Kidney epithelial cell (primary cell): ENCODE data around the gene UMAD1. TPM values are rescaled to one million over a fixed set of nuclear protein-coding genes. Genes with fewer than 3 reads are reported as not detected.

Experiments used
- DNase-seq: peaks from one replicate; pipeline ENCODE4 v3.0.0-alpha.2; 2010; ENCODE audit warnings: low read depth
- H3K27me3 ChIP-seq: 2 replicates; pipeline ENCODE4 v1.6.0; 2011; ENCODE audit warnings: low read length; ENCODE audit not compliant: control insufficient read depth, insufficient read depth
- H3K36me3 ChIP-seq: 2 replicates; pipeline ENCODE4 v1.5.1; 2011; ENCODE audit warnings: low read length; ENCODE audit not compliant: control insufficient read depth, insufficient read depth
- H3K4me3 ChIP-seq: 2 replicates; pipeline ENCODE4 v1.5.1; 2011; ENCODE audit warnings: low read depth, mild to moderate bottlenecking, control low read depth, low read length
- total RNA-seq: library from RNA; depleted of rRNA; stranded (reverse); fragments of >200 nt; gene quantifications from 2 replicates; pipeline ENCODE4 v1.2.3, GENCODE V29; 2015
- TF ChIP-seq, protein P1 (sequence below): IDR thresholded peaks from 2 replicates; pipeline ENCODE4 v1.5.1; 2011; ENCODE audit warnings: mild to moderate bottlenecking, moderate library complexity, low read length, control low read depth, inconsistent platforms; ENCODE audit not compliant: insufficient read depth, poor library complexity, severe bottlenecking

UMAD1 gene
- total RNA-seq, 1 donor from 2014 or later: 10.7 TPM

DNA sequence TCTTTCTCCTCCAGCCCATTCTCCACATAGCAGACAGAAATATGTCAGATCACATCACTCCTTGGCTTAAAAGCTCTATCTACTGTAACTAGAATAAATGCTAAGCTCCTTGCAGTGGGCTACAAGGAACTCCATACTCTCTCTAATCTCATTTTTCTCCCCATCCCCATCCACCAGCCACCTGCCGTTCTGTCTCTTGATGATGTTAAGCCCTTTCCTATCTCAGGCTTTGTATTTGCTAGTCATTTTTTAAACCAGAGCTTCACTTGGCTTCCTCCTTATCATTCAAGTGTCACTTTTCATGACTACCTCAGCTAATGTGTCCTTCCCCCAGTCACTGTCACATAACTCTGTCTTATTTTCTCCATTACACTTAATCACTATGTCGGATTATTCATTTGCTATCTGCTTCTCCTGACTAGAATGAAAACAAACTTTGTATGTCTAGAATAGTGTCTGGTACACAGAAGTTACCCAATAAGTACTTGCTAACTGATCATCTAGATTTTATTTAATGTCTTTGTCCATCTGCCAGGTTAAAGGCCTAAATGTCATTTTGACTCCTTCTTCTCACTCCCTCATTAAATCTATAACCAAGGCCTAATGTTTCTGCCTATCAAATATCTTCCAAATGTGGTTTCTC is 165.1 kb downstream of the UMAD1 start:
- no peak for DNase-seq
- no peaks in the 10 kb centered on the region for H3K36me3 ChIP-seq
- no peak overlapping the region for H3K4me3 ChIP-seq
- H3K27me3 ChIP-seq: no peaks in the 10 kb centered on the region
- TF ChIP-seq, protein P1, sequence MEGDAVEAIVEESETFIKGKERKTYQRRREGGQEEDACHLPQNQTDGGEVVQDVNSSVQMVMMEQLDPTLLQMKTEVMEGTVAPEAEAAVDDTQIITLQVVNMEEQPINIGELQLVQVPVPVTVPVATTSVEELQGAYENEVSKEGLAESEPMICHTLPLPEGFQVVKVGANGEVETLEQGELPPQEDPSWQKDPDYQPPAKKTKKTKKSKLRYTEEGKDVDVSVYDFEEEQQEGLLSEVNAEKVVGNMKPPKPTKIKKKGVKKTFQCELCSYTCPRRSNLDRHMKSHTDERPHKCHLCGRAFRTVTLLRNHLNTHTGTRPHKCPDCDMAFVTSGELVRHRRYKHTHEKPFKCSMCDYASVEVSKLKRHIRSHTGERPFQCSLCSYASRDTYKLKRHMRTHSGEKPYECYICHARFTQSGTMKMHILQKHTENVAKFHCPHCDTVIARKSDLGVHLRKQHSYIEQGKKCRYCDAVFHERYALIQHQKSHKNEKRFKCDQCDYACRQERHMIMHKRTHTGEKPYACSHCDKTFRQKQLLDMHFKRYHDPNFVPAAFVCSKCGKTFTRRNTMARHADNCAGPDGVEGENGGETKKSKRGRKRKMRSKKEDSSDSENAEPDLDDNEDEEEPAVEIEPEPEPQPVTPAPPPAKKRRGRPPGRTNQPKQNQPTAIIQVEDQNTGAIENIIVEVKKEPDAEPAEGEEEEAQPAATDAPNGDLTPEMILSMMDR: no peak

DNA sequence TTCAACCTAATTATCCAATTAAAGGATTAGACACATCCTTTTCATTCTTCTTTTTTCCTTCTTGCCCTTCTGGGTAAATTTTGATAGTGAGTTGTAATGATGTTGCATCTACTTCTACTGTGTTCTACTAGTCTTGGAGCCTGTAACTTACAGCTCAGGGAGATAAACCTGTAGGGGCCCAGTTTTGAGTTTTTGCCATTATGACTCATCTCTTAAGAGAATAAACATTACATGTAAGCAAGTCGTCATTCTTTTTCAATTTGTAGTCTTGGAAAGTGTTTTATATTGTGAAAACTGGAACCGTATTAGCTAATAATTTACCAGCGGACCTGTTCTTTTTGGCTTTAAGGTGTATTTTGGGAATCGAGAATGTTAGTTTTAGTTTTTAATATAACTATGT is 167.6 kb downstream of the UMAD1 start:
- no peaks in the 10 kb centered on the region for H3K27me3 ChIP-seq
- TF ChIP-seq, protein P1: no peak
- no peak for DNase-seq
- H3K36me3 ChIP-seq: no peaks in the 10 kb centered on the region
- no peak overlapping the region for H3K4me3 ChIP-seq

DNA sequence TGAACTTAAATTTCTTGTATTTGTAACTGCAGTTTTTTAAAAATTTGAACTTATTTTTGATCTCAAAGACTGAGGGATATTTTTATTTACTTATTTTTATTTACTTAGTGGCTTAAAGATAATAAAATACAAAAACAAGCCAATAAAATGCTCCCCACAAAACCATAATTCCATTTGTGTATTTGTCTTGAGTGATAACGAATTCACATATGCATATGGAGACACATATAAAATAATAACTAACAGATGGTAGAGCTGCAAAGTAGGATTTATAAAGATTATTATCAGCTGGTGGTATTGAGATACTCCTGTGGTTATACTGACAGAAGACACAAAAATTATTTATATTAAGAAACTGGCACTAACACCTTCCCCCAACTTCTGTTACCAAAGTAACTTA is 168.1 kb downstream of the UMAD1 start:
- TF ChIP-seq, protein P1: no peak
- no peak for DNase-seq
- H3K27me3 ChIP-seq: no peaks in the 10 kb centered on the region
- H3K36me3 ChIP-seq: no peaks in the 10 kb centered on the region
- H3K4me3 ChIP-seq: no peak overlapping the region

DNA sequence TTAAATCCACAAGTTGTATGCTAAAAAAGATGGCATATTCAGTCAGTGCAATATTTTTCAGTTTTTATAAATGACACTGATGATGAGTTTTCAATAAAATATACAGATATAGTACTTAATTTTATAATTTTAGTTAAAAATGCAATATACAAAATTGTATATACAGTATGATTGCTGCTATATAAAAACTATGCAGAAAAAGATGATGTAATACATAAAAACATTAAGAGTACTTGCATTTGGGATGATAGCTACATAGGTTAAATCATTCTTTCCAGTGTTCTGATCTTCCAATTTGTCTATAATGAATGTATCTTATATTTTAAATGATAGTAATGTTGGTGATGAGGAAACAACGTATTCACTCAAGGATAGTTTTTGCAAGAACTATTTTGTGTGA is 169.8 kb downstream of the UMAD1 start:
- no peaks in the 10 kb centered on the region for H3K36me3 ChIP-seq
- H3K4me3 ChIP-seq: no peak overlapping the region
- TF ChIP-seq, protein P1: no peak
- no peaks in the 10 kb centered on the region for H3K27me3 ChIP-seq
- no peak for DNase-seq

DNA sequence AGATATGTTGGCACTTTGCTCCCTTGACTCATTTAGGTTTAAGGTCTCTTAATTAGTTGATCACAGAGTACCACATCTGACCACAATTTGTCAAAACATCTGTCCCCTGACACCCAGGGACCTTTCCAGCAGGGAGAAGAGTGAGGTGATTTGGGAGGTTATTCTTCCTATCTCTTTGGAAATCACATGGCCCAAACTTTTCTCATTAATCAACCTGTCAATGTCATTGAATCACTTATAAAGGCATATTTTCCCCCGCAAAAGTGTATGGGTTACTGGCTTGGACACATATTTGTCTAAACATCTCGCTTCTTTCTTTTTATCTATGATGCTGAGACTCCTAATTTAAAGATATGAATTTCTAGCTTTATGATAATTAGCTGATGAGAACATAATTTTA is 170.3 kb downstream of the UMAD1 start:
- TF ChIP-seq, protein P1: no peak
- Histone ChIP-seq H3K36me3 (no peaks in the 10 kb centered on the region), H3K27me3 (no peaks in the 10 kb centered on the region), H3K4me3 (no peak overlapping the region)
- DNase-seq: no peak

DNA sequence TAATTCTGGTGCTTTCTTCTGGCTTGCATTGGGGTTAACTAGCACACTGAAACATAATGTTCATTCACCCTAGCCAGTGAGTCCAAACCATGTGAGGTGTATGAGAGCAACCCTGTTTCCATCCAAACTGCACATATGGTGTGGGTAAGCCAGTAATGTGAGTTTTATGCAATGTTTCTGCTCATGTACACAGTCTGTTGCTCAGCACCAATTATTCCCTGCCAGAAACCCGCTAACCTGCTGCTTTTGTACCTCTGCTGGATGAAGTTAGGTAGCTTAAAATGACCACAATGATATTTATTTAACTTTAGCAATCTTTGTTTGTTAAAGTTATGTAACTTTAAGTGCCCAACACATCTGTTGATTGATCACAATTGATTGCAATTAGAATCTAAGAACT is 171.6 kb downstream of the UMAD1 start:
- H3K36me3 ChIP-seq: no peaks in the 10 kb centered on the region
- no peak overlapping the region for H3K4me3 ChIP-seq
- DNase-seq: no peak
- TF ChIP-seq, protein P1: no peak
- no peaks in the 10 kb centered on the region for H3K27me3 ChIP-seq
